GM18505 (cell line): ENCODE results near the gene IRAK2.
"Not testable (repeated sequence)": the region's sequence is repeated elsewhere in the genome, so short reads cannot be mapped to it uniquely, and the experiment has no call there.

Experiments used
- ATAC-seq: cut with Tn5 transposase; IDR thresholded peaks from one replicate; pipeline ENCODE4 v1.9.1; 2021; ENCODE audit not compliant: unreplicated experiment
- POLR2A ChIP-seq: IDR thresholded peaks from 4 replicates; pipeline ENCODE4 v1.6.1; 2011; ENCODE audit warnings: borderline replicate concordance; ENCODE audit not compliant: insufficient read depth, insufficient read length; ENCODE audit errors: extremely low read depth

The IRAK2 gene

GRCh38 chr3:10248984-10249748 lies 84.4 kb downstream of the IRAK2 start:
- ATAC-seq, result no peak
- TF ChIP-seq POLR2A, result peak; percentile 25

- no peak for TF ChIP-seq POLR2A
Observed at GRCh38 chr3:10249833-10250232, 85.1 kb downstream of the IRAK2 start.

GRCh38 chr3:10251006-10251405 lies 86.3 kb downstream of the IRAK2 start:
- no peak for ATAC-seq
- no peak for TF ChIP-seq POLR2A

More at GRCh38 chr3:10249833-10250232, 85.1 kb downstream of the IRAK2 start:
- no peak for ATAC-seq

GRCh38 chr3:10253731-10254130 lies 89.0 kb downstream of the IRAK2 start:
- no peak for ATAC-seq
- TF ChIP-seq POLR2A, result no peak

- ATAC-seq, result no peak
- no peak for TF ChIP-seq POLR2A
Observed at GRCh38 chr3:10255835-10256234, 91.1 kb downstream of the IRAK2 start.

- TF ChIP-seq POLR2A, result no peak
Observed at GRCh38 chr3:10259036-10259435, 94.3 kb downstream of the IRAK2 start.

GRCh38 chr3:10259798-10260197 lies 95.1 kb downstream of the IRAK2 start:
- no peak for ATAC-seq
- TF ChIP-seq POLR2A, result no peak

More at GRCh38 chr3:10259036-10259435, 94.3 kb downstream of the IRAK2 start:
- no peak for ATAC-seq

GRCh38 chr3:10260211-10260701 lies 95.5 kb downstream of the IRAK2 start:
- ATAC-seq, result no peak
- TF ChIP-seq POLR2A, result no peak

GRCh38 chr3:10262027-10262426 lies 97.3 kb downstream of the IRAK2 start:
- no peak for ATAC-seq
- TF ChIP-seq POLR2A, result no peak

- no peak for TF ChIP-seq POLR2A
- no peak for ATAC-seq
Observed at GRCh38 chr3:10263646-10264363, 99.1 kb downstream of the IRAK2 start.

- no peak for TF ChIP-seq POLR2A
- ATAC-seq, result no peak
Observed at GRCh38 chr3:10265833-10266232, 101.1 kb downstream of the IRAK2 start.

GRCh38 chr3:10266936-10267335 lies 102.2 kb downstream of the IRAK2 start:
- not testable (repeated sequence) for ATAC-seq

GRCh38 chr3:10268116-10268515 lies 103.4 kb downstream of the IRAK2 start:
- ATAC-seq, result no peak
- TF ChIP-seq POLR2A, result no peak

- no peak for TF ChIP-seq POLR2A
- no peak for ATAC-seq
Observed at GRCh38 chr3:10268930-10269329, 104.2 kb downstream of the IRAK2 start.
